Suppressor macrophage (primary cell): ENCODE data around the gene WASL.
"Not testable (repeated sequence)": the region's sequence is repeated elsewhere in the genome, so short reads cannot be mapped to it uniquely, and the experiment has no call there.

Source experiments
- DNase-seq, 4 experiments: peaks; one replicate each; pipeline ENCODE4 v3.0.0-alpha.2; 2020 to 2022

The WASL gene

GRCh38 chr7:123657304-123657685 lies 91.5 kb downstream of the WASL start:
- DNase-seq = no peak

GRCh38 chr7:123656544-123657303 lies 92.1 kb downstream of the WASL start:
- DNase-seq = no peak

- no peak for DNase-seq
Observed at GRCh38 chr7:123655614-123656013, 93.2 kb downstream of the WASL start, which contains the start of gene LMOD2. Gene LMOD2, plus strand, starts transcription at chr7:123655866. Its CDS starts 98 bp downstream, at chr7:123655964.

- no peak for DNase-seq
Observed at GRCh38 chr7:123653162-123653561, 95.6 kb downstream of the WASL start.

- no peak for DNase-seq
Observed at GRCh38 chr7:123652406-123652805, 96.4 kb downstream of the WASL start.

- DNase-seq = no peak
Observed at GRCh38 chr7:123650595-123650994, 98.2 kb downstream of the WASL start.

- DNase-seq = no peak
Observed at GRCh38 chr7:123649964-123650363, 98.8 kb downstream of the WASL start.

- no peak for DNase-seq
Observed at GRCh38 chr7:123647106-123647730, 101.6 kb downstream of the WASL start.

- DNase-seq = no peak
Observed at GRCh38 chr7:123645516-123645915, 103.3 kb downstream of the WASL start.

GRCh38 chr7:123643495-123644441 lies 105.0 kb downstream of the WASL start:
- DNase-seq = peak in 3 of 4 experiments; percentile 15 to 24 (median 17)

GRCh38 chr7:123641901-123642300 lies 106.9 kb downstream of the WASL start:
- no peak for DNase-seq

GRCh38 chr7:123640583-123640982 lies 108.2 kb downstream of the WASL start:
- no peak for DNase-seq

GRCh38 chr7:123639631-123640030 lies 109.2 kb downstream of the WASL start:
- no peak for DNase-seq

GRCh38 chr7:123637878-123638277 lies 110.9 kb downstream of the WASL start:
- no peak for DNase-seq

- no peak for DNase-seq
Observed at GRCh38 chr7:123637203-123637602, 111.6 kb downstream of the WASL start.

- peak in 2 of 4 experiments; percentile 16 to 25 for DNase-seq
Observed at GRCh38 chr7:123635551-123636359, 113.0 kb downstream of the WASL start.

GRCh38 chr7:123634011-123634573 lies 114.7 kb downstream of the WASL start:
- DNase-seq = not testable (repeated sequence)

- no peak for DNase-seq
Observed at GRCh38 chr7:123633553-123633952, 115.2 kb downstream of the WASL start.

- no peak for DNase-seq
Observed at GRCh38 chr7:123632808-123633207, 116.0 kb downstream of the WASL start.
